Upper lobe of right lung (tissue), 1 donor: ENCODE measurements around the gene DAAM1. TPM values are rescaled to one million over a fixed set of nuclear protein-coding genes. Genes with fewer than 3 reads are reported as not detected.

Source experiments
- ATAC-seq: fragments of 200-7000 bp; cut with Tn5 transposase; one replicate; pipeline ENCODE4 v1.9.1; 2020; ENCODE audit warnings: mild to moderate bottlenecking, moderate library complexity
- DNase-seq: peaks from one replicate; pipeline ENCODE4 v3.0.0-alpha.2; 2020
- H3K27ac ChIP-seq: fragments of 200-600 bp; one replicate; pipeline ENCODE4 v1.8.0; 2022
- H3K27me3 ChIP-seq: fragments of 200-600 bp; one replicate; pipeline ENCODE4 v1.8.0; 2022; ENCODE audit warnings: mild to moderate bottlenecking
- H3K36me3 ChIP-seq: fragments of 200-600 bp; one replicate; pipeline ENCODE4 v1.8.0; 2022
- H3K4me1 ChIP-seq: fragments of 200-600 bp; one replicate; pipeline ENCODE4 v1.8.0; 2022
- H3K4me3 ChIP-seq: fragments of 200-600 bp; one replicate; pipeline ENCODE4 v1.8.0; 2022; ENCODE audit warnings: mild to moderate bottlenecking
- H3K9me3 ChIP-seq: fragments of 200-600 bp; one replicate; pipeline ENCODE4 v1.8.0; 2022
- CTCF ChIP-seq: fragments of 200-600 bp; IDR thresholded peaks from one replicate; pipeline ENCODE4 v1.8.0; 2022; ENCODE audit warnings: antibody characterized with exemption
- intact Hi-C: fragments of 100-400 bp; cut with DNase I; formaldehyde crosslinking; loops from one replicate; pipeline ENCODE4 v1.11.0; 2022
- total RNA-seq: library from RNA; stranded (reverse); fragmentation: NEBNext Ultra II Directional; extraction: Animal tissue kit (Norgen Biotek cat#: 25700); gene quantifications from one replicate; pipeline ENCODE4 v1.2.1, GENCODE V29; 2021
- donor health status: DM: no; HTN: yes; CAD: no; lungs with severe emphysema.

DAAM1 gene
- total RNA-seq, 1 donor from 2014 or later: 51.2 TPM

GRCh38 chr14:59275668-59276067 lies 87.2 kb downstream of the DAAM1 start:
- no peak for DNase-seq
- Histone ChIP-seq H3K27ac (no peak overlapping the region), H3K9me3 (no peaks in the 10 kb centered on the region), H3K27me3 (no peaks in the 10 kb centered on the region), H3K36me3 (no peaks in the 10 kb centered on the region), H3K4me3 (no peak overlapping the region), H3K4me1 (peaks cover 18% of the 10 kb centered on the region)
- intact Hi-C loops: no loop called here
- TF ChIP-seq CTCF: no peak
- ATAC-seq: peak; percentile 58

GRCh38 chr14:59276235-59276634 lies 87.8 kb downstream of the DAAM1 start:
- H3K4me1 ChIP-seq: peaks cover 18% of the 10 kb centered on the region

GRCh38 chr14:59277659-59278058 lies 89.2 kb downstream of the DAAM1 start:
- DNase-seq: no peak
- H3K27ac ChIP-seq: no peak overlapping the region

More at GRCh38 chr14:59276235-59276634, 87.8 kb downstream of the DAAM1 start:
- Histone ChIP-seq H3K27ac (no peak overlapping the region), H3K9me3 (no peaks in the 10 kb centered on the region), H3K27me3 (no peaks in the 10 kb centered on the region), H3K4me3 (no peak overlapping the region), H3K36me3 (no peaks in the 10 kb centered on the region)
- DNase-seq (no peak), ATAC-seq (no peak)
- intact Hi-C loops: no loop called here
- no peak for TF ChIP-seq CTCF

GRCh38 chr14:59278111-59278510 lies 89.6 kb downstream of the DAAM1 start:
- Histone ChIP-seq H3K9me3 (no peaks in the 10 kb centered on the region), H3K4me1 (peaks cover 18% of the 10 kb centered on the region), H3K27me3 (no peaks in the 10 kb centered on the region), H3K27ac (no peak overlapping the region), H3K4me3 (no peak overlapping the region), H3K36me3 (no peaks in the 10 kb centered on the region)
- no peak for DNase-seq
- no peak for TF ChIP-seq CTCF
- no peak for ATAC-seq
- intact Hi-C loops: no loop called here

More at GRCh38 chr14:59277659-59278058, 89.2 kb downstream of the DAAM1 start:
- no peak for TF ChIP-seq CTCF
- Histone ChIP-seq H3K36me3 (no peaks in the 10 kb centered on the region), H3K4me1 (peaks cover 18% of the 10 kb centered on the region), H3K9me3 (no peaks in the 10 kb centered on the region), H3K4me3 (no peak overlapping the region), H3K27me3 (no peaks in the 10 kb centered on the region)
- no peak for ATAC-seq
- intact Hi-C loops: no loop called here

- no peak for ATAC-seq
- Histone ChIP-seq H3K4me1 (peaks cover under 1% of the 10 kb centered on the region), H3K4me3 (no peak overlapping the region), H3K27ac (no peak overlapping the region), H3K36me3 (no peaks in the 10 kb centered on the region), H3K9me3 (no peaks in the 10 kb centered on the region), H3K27me3 (no peaks in the 10 kb centered on the region)
- intact Hi-C loops: no loop called here
- no peak for TF ChIP-seq CTCF
- DNase-seq: no peak
These were observed 92.5 kb downstream of the DAAM1 start for GRCh38 chr14:59280961-59281360.
